Adrenal gland (tissue), 12 donors: ENCODE results near the gene PJA2. TPM values are rescaled to one million over a fixed set of nuclear protein-coding genes. Genes with fewer than 3 reads are reported as not detected.

Source experiments
- DNase-seq, 7 donors: peaks; one replicate each; pipeline ENCODE4 v3.0.0-alpha.2; 2019 to 2020
- H3K27ac ChIP-seq, 5 donors: fragments of 200-600 bp; sonication (generic) in 4 of 5; 1 replicate in 3 of 5; 2 replicates in 2 of 5; pipeline versions ENCODE4 v1.5.1 to v1.8.0; 2016 to 2020; ENCODE audit warnings: mild to moderate bottlenecking in 1 of 5
- H3K27me3 ChIP-seq: fragments of 200-600 bp; 2 replicates; pipeline ENCODE4 v1.8.0; 2021
- H3K36me3 ChIP-seq, 2 donors: fragments of 200-600 bp; replicated peaks in 1 of 2; 1 replicate in 1 of 2; 2 replicates in 1 of 2; pipeline versions ENCODE4 v1.5.1 to v1.8.0; 2018 to 2022
- H3K4me1 ChIP-seq, 2 donors: fragments of 200-600 bp; replicated peaks in 1 of 2; 1 replicate in 1 of 2; 2 replicates in 1 of 2; pipeline versions ENCODE4 v1.5.1 to v1.8.0; 2018 to 2021
- H3K4me3 ChIP-seq, 4 donors: fragments of 200-600 bp; sonication (generic) in 3 of 4; one replicate each; pipeline ENCODE4 v1.5.1; 2016 to 2018
- H3K9me3 ChIP-seq, 3 donors: fragments of 200-600 bp; sonication (generic) in 1 of 3; replicated peaks in 1 of 3; 1 replicate in 2 of 3; 2 replicates in 1 of 3; pipeline versions ENCODE4 v1.5.1 to v1.8.0; 2016 to 2021
- POLR2A ChIP-seq, 2 donors: fragments of 450-650 bp; IDR thresholded peaks; one replicate each; pipeline ENCODE4 v1.6.1; 2017; ENCODE audit warnings: antibody characterized with exemption in 2 of 2, mild to moderate bottlenecking in 2 of 2, moderate library complexity in 1 of 2
- whole genome bisulfite sequencing, 4 donors: extraction: QIAGEN DNeasy Blood & Tissue Kit in 2 of 4; methylation state at CpG; one replicate each; pipeline versions ENCODE4 v1.1.5 to v1.1.7; 2013 to 2017; 5-methylcytosine and 5-hydroxymethylcytosine counted together
- intact Hi-C, 2 donors: fragments of 100-400 bp; cut with DNase I; formaldehyde crosslinking; loops; one replicate each; pipeline versions ENCODE4 v1.14.1 to v1.15.0; 2022 to 2023
- polyA plus RNA-seq, 3 donors: library from polyadenylated mRNA; stranded (reverse); fragments of 200-250 nt in 2 of 3; fragments of 350-450 nt in 1 of 3; fragmentation: Illumina TruSeq in 1 of 3; extraction: RNeasy Lipid Tissue Mini Kit (QIAGEN cat#74804) in 1 of 3; gene quantifications; one replicate each; pipeline ENCODE4 v1.2.3, GENCODE V29; 2013 to 2014
- total RNA-seq, 9 donors: library from RNA; depleted of rRNA in 4 of 9; stranded (reverse); fragments of >200 nt in 4 of 9; fragments of 120-200 nt in 1 of 9; fragmentation: NEBNext Ultra II Directional in 1 of 9; extraction: Animal tissue kit (Norgen Biotek cat#: 25700) in 1 of 9; gene quantifications; one replicate each; pipeline versions ENCODE4 v1.1.0 to v1.2.4, GENCODE V29; 2013 to 2023
- TF ChIP-seq, protein P1 (sequence below), 6 experiments: fragments of 450-650 bp in 4 of 6; fragments of 200-600 bp in 2 of 6; sonication (generic) in 1 of 6; IDR thresholded peaks; 1 replicate in 5 of 6; 2 replicates in 1 of 6; pipeline versions ENCODE4 v1.5.1 to v1.8.0; 2016 to 2021; ENCODE audit warnings: antibody characterized with exemption in 6 of 6, mild to moderate bottlenecking in 2 of 6, moderate library complexity in 1 of 6
- donor health status: healthy with polysubstance abuse.
- donor health status: Bipolar disorder and iron deficiency.
- donor health status: DM: yes; HTN: yes; CAD: no.
- donor health status: DM: no; HTN: no; CAD: no.
- donor health status: DM: no; HTN: no; CAD: no.
- donor health status: DM: yes; HTN: yes; CAD: no.

PJA2 gene
- total and polyA plus RNA-seq, 12 donors = 16.7 to 134 (median 89.1) TPM

DNA sequence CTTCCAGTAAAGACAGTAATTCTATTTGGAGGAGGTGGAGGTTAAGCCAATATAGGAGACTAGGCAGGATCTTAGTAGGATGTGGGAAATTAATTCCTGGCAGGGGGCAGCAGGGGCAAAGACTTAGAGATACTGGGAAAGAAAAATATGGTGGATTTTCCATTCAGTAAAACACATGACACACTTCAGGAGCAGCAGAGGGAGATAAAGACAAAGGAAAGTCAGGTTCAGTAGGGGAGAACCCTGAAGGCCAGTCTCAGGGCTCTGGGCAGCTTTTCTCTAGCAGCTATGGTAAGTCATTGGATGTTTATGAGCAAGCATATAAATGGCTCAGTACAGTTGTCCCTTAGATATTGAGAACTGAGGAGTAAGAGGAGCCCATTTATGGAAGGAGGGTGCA lies 105.5 kb downstream of the PJA2 start:
- no peaks in the 10 kb centered on the region for H3K4me1 ChIP-seq
- DNase-seq = no peak
- TF ChIP-seq, protein P1, sequence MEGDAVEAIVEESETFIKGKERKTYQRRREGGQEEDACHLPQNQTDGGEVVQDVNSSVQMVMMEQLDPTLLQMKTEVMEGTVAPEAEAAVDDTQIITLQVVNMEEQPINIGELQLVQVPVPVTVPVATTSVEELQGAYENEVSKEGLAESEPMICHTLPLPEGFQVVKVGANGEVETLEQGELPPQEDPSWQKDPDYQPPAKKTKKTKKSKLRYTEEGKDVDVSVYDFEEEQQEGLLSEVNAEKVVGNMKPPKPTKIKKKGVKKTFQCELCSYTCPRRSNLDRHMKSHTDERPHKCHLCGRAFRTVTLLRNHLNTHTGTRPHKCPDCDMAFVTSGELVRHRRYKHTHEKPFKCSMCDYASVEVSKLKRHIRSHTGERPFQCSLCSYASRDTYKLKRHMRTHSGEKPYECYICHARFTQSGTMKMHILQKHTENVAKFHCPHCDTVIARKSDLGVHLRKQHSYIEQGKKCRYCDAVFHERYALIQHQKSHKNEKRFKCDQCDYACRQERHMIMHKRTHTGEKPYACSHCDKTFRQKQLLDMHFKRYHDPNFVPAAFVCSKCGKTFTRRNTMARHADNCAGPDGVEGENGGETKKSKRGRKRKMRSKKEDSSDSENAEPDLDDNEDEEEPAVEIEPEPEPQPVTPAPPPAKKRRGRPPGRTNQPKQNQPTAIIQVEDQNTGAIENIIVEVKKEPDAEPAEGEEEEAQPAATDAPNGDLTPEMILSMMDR (IDR thresholded peaks at IDR 0.05) = no peak
- no peak for TF ChIP-seq POLR2A (IDR thresholded peaks at IDR 0.05)
- H3K27me3 ChIP-seq = no peaks in the 10 kb centered on the region
- no peak overlapping the region for H3K27ac ChIP-seq
- no peaks in the 10 kb centered on the region for H3K9me3 ChIP-seq
- intact Hi-C loops = no loop called here
- H3K36me3 ChIP-seq = no peaks in the 10 kb centered on the region
- H3K4me3 ChIP-seq = no peak overlapping the region

DNA sequence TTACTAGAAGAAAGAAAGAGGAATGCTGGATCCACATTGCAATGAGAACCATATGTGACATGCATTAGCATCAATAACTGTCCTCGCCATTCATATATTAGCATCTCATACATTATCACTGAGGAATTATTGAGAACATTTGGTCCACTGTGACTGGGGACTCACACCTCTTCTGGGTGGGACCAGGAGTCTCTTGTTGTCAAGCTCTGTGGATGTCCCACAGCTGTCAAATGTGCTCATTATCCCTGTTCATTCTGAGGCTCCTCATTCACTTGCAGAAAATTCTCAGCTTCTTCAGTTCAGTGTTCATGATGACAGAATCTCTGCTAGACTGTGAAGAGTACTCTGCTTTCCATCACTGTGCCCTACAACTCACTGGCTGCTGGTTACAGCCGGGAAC lies 109.4 kb downstream of the PJA2 start:
- H3K4me1 ChIP-seq = no peaks in the 10 kb centered on the region
- TF ChIP-seq, protein P1 (IDR thresholded peaks at IDR 0.05) = no peak
- TF ChIP-seq POLR2A (IDR thresholded peaks at IDR 0.05) = no peak
- intact Hi-C loops = no loop called here
- 88 to 95% (median 91%) methylated on average over 2 of the region's 2 CpGs for WGBS, 4 donors
- H3K4me3 ChIP-seq = no peak overlapping the region
- H3K9me3 ChIP-seq = no peaks in the 10 kb centered on the region
- no peaks in the 10 kb centered on the region for H3K27me3 ChIP-seq
- H3K36me3 ChIP-seq = no peaks in the 10 kb centered on the region
- no peak overlapping the region for H3K27ac ChIP-seq
- DNase-seq = no peak

DNA sequence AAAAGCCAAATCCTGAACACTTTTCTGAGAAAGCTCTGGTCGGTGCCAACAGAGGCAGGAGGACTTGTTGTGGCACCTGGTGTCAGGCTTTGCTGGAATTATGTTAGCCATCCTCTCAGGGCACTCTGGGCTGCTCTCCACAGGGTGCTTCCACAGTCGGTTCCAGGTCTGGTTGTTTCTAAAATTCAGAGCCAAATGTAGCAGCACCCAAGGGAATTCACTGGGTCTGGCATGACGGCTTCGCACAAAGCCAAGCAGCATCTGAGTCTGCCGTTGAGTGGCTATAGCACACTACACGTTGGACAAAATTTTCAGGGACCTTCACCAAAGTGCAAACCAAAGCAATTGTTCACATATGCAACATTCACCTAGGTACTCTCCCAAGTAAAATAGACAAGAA lies 110.2 kb downstream of the PJA2 start:
- no peaks in the 10 kb centered on the region for H3K36me3 ChIP-seq
- TF ChIP-seq, protein P1 (IDR thresholded peaks at IDR 0.05) = no peak
- no peak for TF ChIP-seq POLR2A (IDR thresholded peaks at IDR 0.05)
- H3K4me1 ChIP-seq = no peaks in the 10 kb centered on the region
- H3K27ac ChIP-seq = no peak overlapping the region
- intact Hi-C loops = no loop called here
- H3K4me3 ChIP-seq = no peak overlapping the region
- H3K9me3 ChIP-seq = no peaks in the 10 kb centered on the region
- DNase-seq = no peak
- 75 to 79% (median 78%) methylated on average over 6 of the region's 6 CpGs for WGBS, 4 donors
- H3K27me3 ChIP-seq = no peaks in the 10 kb centered on the region

DNA sequence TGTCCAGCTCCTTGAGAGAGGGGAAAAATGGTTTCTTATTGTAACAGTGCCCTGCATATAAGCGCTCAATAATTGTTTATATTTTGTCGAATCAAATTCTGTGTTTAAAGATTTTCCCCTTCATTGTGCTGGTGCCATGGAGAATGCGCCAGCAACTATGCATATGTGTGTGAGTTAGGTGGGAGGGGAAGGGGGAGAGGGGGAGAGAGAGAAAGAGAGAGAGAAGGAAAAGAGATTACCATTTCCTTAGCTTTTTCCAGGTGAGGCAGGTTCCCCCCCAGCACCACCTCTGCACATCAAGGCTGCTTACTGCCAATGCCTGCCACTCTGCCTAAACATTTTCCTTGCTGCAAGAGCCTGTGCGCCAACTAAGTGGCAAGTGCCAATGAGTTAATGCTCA lies 111.0 kb downstream of the PJA2 start:
- Histone ChIP-seq H3K27ac (no peak overlapping the region), H3K9me3 (no peaks in the 10 kb centered on the region), H3K4me3 (no peak overlapping the region), H3K27me3 (no peaks in the 10 kb centered on the region), H3K36me3 (no peaks in the 10 kb centered on the region), H3K4me1 (no peaks in the 10 kb centered on the region)
- DNase-seq = no peak
- WGBS, 4 donors = 41 to 90% (median 77%) methylated on average over 4 of the region's 4 CpGs
- no peak for TF ChIP-seq POLR2A (IDR thresholded peaks at IDR 0.05)
- TF ChIP-seq, protein P1 (IDR thresholded peaks at IDR 0.05) = no peak
- intact Hi-C loops = no loop called here
